Inferior parietal cortex (tissue), 1 donor: ENCODE data around the gene DAPP1.

Source experiments
- DNase-seq: peaks from one replicate; pipeline ENCODE4 v3.0.0-alpha.2; 2016; ENCODE audit errors: extremely low spot score

The DAPP1 gene

GRCh38 chr4:99915449-99915848 is 98.8 kb downstream of the DAPP1 start:
- DNase-seq = no peak

DNA sequence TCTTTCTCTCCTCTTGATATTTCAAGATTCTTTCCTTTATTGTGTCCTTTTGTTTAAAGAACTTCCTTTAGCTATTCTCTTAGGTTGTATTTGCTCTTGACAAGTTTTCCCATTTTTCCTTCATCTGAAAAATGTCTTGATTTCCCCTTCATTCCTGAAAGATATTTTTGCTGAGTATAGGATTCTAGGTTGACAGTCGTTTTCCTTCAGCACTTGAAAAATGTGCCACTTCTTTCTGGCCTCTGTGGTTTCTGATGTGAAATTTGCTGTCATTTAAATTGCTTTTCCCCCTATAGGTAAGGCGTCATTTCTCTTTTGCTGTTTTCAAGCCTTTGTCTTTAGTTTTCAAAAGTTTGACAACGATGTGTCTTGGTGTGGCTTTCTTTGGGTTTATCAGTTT is 100.9 kb downstream of the DAPP1 start:
- DNase-seq = no peak

DNA sequence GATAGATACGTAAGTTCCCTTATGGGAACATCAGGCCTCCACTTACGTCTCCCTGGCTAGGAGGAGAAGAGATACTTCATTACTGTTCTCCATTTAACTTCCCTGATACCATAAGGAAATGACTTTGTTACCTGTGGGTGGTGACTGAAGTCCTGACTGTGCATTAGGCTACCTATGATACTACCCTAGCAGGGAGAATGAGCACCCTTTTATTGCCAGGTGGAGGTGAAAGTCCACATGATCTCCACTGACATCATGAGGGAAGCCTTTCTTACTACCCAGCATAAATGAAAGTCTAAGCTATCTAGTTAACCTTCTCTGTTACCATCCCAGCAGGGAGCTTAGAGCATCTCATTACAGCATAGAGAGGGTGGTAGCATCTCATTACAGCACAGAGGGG is 102.0 kb downstream of the DAPP1 start:
- no peak for DNase-seq
